B cell (primary cell): ENCODE results near the gene ZFYVE9. TPM values are rescaled to one million over a fixed set of nuclear protein-coding genes. Genes with fewer than 3 reads are reported as not detected.
A peak's percentile ranks its signal among the peaks of the same experiment; 100 is the strongest.

Experiments used
- ATAC-seq: fragments of 200-7000 bp; cut with Tn5 transposase; one replicate; pipeline ENCODE4 v1.10.0; 2021; ENCODE audit warnings: low read depth, mild to moderate bottlenecking, moderate number of reproducible peaks, moderate library complexity
- CTCF ChIA-PET: fragments of 350-600 bp; sonication (Branson Sonifier 250); formaldehyde crosslinking; loops from one replicate; lab custom pipeline; 2021; ENCODE audit warnings: antibody characterized with exemption, inconsistent platforms; lab: Charles Lee
- POLR2A ChIA-PET: fragments of 350-600 bp; sonication (Branson Sonifier 250); formaldehyde crosslinking; loops from one replicate; lab custom pipeline; 2021; ENCODE audit warnings: antibody characterized with exemption; lab: Charles Lee
- DNase-seq: peaks from one replicate; pipeline ENCODE4 v3.0.0; 2013
- H2AFZ ChIP-seq: 2 replicates; pipeline ENCODE4 v1.6.1; 2012; ENCODE audit warnings: mild to moderate bottlenecking, low read depth, low read length; ENCODE audit not compliant: insufficient read depth, poor library complexity, severe bottlenecking
- H3K27ac ChIP-seq, 2 donors: 1 replicate in 1 of 2; 2 replicates in 1 of 2; pipeline ENCODE4 v1.5.1; 2012 to 2013; ENCODE audit warnings: low read length in 2 of 2, mild to moderate bottlenecking in 2 of 2, moderate library complexity in 1 of 2
- H3K27me3 ChIP-seq, 4 experiments: fragments of 200-600 bp in 1 of 4; sonication (generic) in 1 of 4; replicated peaks in 1 of 4; 1 replicate in 2 of 4; 2 replicates in 2 of 4; pipeline versions ENCODE4 v1.6.1 to v1.7.0; 2013 to 2016; ENCODE audit warnings: low read length in 3 of 4, mild to moderate bottlenecking in 2 of 4, mixed read lengths in 1 of 4, moderate library complexity in 1 of 4; ENCODE audit not compliant: insufficient read depth in 4 of 4, control insufficient read depth in 3 of 4; ENCODE audit errors: control extremely low read depth in 1 of 4
- H3K36me3 ChIP-seq, 2 experiments: replicated peaks in 1 of 2; 1 replicate in 1 of 2; 2 replicates in 1 of 2; pipeline versions ENCODE4 v1.6.1 to v1.7.1; 2013; ENCODE audit warnings: low read length in 1 of 2; ENCODE audit not compliant: insufficient read depth in 2 of 2, control insufficient read depth in 1 of 2; ENCODE audit errors: control extremely low read depth in 1 of 2, extremely low read depth in 1 of 2
- H3K4me1 ChIP-seq, 2 donors: fragments of 200-600 bp in 1 of 2; sonication (generic) in 1 of 2; 1 replicate in 1 of 2; 2 replicates in 1 of 2; pipeline versions ENCODE4 v1.5.1 to v1.6.1; 2013 to 2017; ENCODE audit warnings: low read length in 2 of 2; ENCODE audit not compliant: control insufficient read depth in 2 of 2, insufficient read depth in 2 of 2
- H3K4me2 ChIP-seq: replicated peaks from 2 replicates; pipeline ENCODE3; 2012; ENCODE audit warnings: mild to moderate bottlenecking, low read depth, low read length; ENCODE audit not compliant: poor library complexity, severe bottlenecking
- H3K4me3 ChIP-seq, 5 experiments: fragments of 200-600 bp in 1 of 5; sonication (generic) in 1 of 5; 1 replicate in 3 of 5; 2 replicates in 2 of 5; pipeline versions ENCODE4 v1.5.1 to v1.7.0; 2011 to 2016; ENCODE audit warnings: low read length in 4 of 5, mild to moderate bottlenecking in 4 of 5, low read depth in 2 of 5, control low read depth in 1 of 5, moderate library complexity in 1 of 5; ENCODE audit not compliant: insufficient read depth in 1 of 5; ENCODE audit errors: control extremely low read depth in 1 of 5, extremely low read depth in 1 of 5
- H3K79me2 ChIP-seq: fragments of 200-600 bp; sonication (generic); one replicate; pipeline ENCODE4 v1.6.0; 2016; ENCODE audit warnings: low read length; ENCODE audit not compliant: control insufficient read depth, insufficient read depth
- H3K9ac ChIP-seq: fragments of 200-600 bp; sonication (generic); 2 replicates; pipeline ENCODE4 v1.6.1; 2017; ENCODE audit warnings: mild to moderate bottlenecking, low read length, moderate library complexity
- H3K9me3 ChIP-seq, 3 donors: one replicate each; pipeline versions ENCODE4 v1.6.1 to v1.7.1; 2013; ENCODE audit warnings: low read length in 2 of 3; ENCODE audit not compliant: control insufficient read depth in 2 of 3, insufficient read depth in 1 of 3; ENCODE audit errors: control extremely low read depth in 1 of 3
- H4K20me1 ChIP-seq: 2 replicates; pipeline ENCODE4 v1.6.0; 2012; ENCODE audit warnings: mild to moderate bottlenecking, low read length; ENCODE audit not compliant: insufficient read depth, control insufficient read depth, poor library complexity, severe bottlenecking
- H3K27ac Mint-ChIP-seq: one replicate; pipeline ENCODE4 v1.8.0; 2021; ENCODE audit warnings: mixed read lengths
- H3K27me3 Mint-ChIP-seq: one replicate; pipeline ENCODE4 v1.8.0; 2021; ENCODE audit warnings: mixed read lengths
- H3K4me1 Mint-ChIP-seq: one replicate; pipeline ENCODE4 v1.8.0; 2021; ENCODE audit warnings: mixed read lengths
- H3K4me3 Mint-ChIP-seq: one replicate; pipeline ENCODE4 v1.8.0; 2021; ENCODE audit warnings: mixed read lengths
- H3K9me3 Mint-ChIP-seq: one replicate; pipeline ENCODE4 v1.8.0; 2022; ENCODE audit warnings: mixed read lengths; ENCODE audit not compliant: insufficient read depth
- EZH2 ChIP-seq: IDR thresholded peaks from 2 replicates; pipeline ENCODE4 v1.6.1; 2012; ENCODE audit warnings: borderline replicate concordance, low read depth, mild to moderate bottlenecking, moderate library complexity, low read length; ENCODE audit not compliant: insufficient read depth, poor library complexity, severe bottlenecking
- WGBS: methylation state at CpG from one replicate; pipeline ENCODE4 v1.1.5; 2013; ENCODE audit warnings: missing lambda C conversion rate; ENCODE audit not compliant: insufficient coverage; 5-methylcytosine and 5-hydroxymethylcytosine counted together
- intact Hi-C: fragments of 100-400 bp; cut with micrococcal nuclease; formaldehyde crosslinking; loops from one replicate; pipeline ENCODE4 v1.10.0; 2022
- polyA plus RNA-seq: library from polyadenylated mRNA; depleted of rRNA; stranded (reverse); fragments of >200 nt; gene quantifications from 2 replicates; pipeline ENCODE4 v1.2.3, GENCODE V29; 2012
- total RNA-seq, 2 donors: library from RNA; stranded (reverse); fragments of 120-200 nt in 1 of 2; gene quantifications; 1 replicate in 1 of 2; 2 replicates in 1 of 2; pipeline versions ENCODE4 v1.2.3 to v1.2.4, GENCODE V29; 2013 to 2022
- TF ChIP-seq, protein P1 (sequence below): fragments of 200-600 bp; IDR thresholded peaks from one replicate; pipeline ENCODE4 v1.8.0; 2022; ENCODE audit warnings: antibody characterized with exemption, mild to moderate bottlenecking

The ZFYVE9 gene
- total and polyA plus RNA-seq, 2 donors (not counting 1 experiment from before 2014, with no cell fraction given), result 0.16 to 3.3 TPM

- ATAC-seq (no peak), DNase-seq (no peak)
- Histone ChIP-seq H3K9ac (no peak overlapping the region), H3K27ac (no peak overlapping the region), H3K27me3 (no peaks in the 10 kb centered on the region), H3K4me2 (no peak overlapping the region), H4K20me1 (no peaks in the 10 kb centered on the region), H3K36me3 (no peaks in the 10 kb centered on the region), H3K4me3 (no peak overlapping the region), H3K9me3 (no peaks in the 10 kb centered on the region), H2AFZ (no peak overlapping the region), H3K4me1 (no peaks in the 10 kb centered on the region), H3K79me2 (no peaks in the 10 kb centered on the region)
- ChIA-PET CTCF (interaction anchor here (0.7 to 1.4 kb wide), 2 partner anchors 9 to 256 kb away, joined by 3 read pairs; no protein-coding TSS in a partner anchor), POLR2A (no interaction called here)
- WGBS, result no CpG with 5 or more reads among the region's 1 CpG
- intact Hi-C loops, result no loop called here
- no peak overlapping the region for H3K4me3 Mint-ChIP-seq
- H3K4me1 Mint-ChIP-seq, result no peaks in the 10 kb centered on the region
- H3K27me3 Mint-ChIP-seq, result no peaks in the 10 kb centered on the region
- H3K27ac Mint-ChIP-seq, result no peak overlapping the region
- TF ChIP-seq, protein P1, sequence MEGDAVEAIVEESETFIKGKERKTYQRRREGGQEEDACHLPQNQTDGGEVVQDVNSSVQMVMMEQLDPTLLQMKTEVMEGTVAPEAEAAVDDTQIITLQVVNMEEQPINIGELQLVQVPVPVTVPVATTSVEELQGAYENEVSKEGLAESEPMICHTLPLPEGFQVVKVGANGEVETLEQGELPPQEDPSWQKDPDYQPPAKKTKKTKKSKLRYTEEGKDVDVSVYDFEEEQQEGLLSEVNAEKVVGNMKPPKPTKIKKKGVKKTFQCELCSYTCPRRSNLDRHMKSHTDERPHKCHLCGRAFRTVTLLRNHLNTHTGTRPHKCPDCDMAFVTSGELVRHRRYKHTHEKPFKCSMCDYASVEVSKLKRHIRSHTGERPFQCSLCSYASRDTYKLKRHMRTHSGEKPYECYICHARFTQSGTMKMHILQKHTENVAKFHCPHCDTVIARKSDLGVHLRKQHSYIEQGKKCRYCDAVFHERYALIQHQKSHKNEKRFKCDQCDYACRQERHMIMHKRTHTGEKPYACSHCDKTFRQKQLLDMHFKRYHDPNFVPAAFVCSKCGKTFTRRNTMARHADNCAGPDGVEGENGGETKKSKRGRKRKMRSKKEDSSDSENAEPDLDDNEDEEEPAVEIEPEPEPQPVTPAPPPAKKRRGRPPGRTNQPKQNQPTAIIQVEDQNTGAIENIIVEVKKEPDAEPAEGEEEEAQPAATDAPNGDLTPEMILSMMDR, result no peak
- no peak for TF ChIP-seq EZH2
- no peaks in the 10 kb centered on the region for H3K9me3 Mint-ChIP-seq
Measured at GRCh38 chr1:52294580-52294979, 152.7 kb downstream of the ZFYVE9 start.

GRCh38 chr1:52296345-52296744, 154.5 kb downstream of the ZFYVE9 start:
- no peaks in the 10 kb centered on the region for H4K20me1 ChIP-seq
- POLR2A ChIA-PET, result no interaction called here
- no peaks in the 10 kb centered on the region for H3K27me3 Mint-ChIP-seq
- no peak overlapping the region for H3K27ac Mint-ChIP-seq
- TF ChIP-seq, protein P1, result peak; percentile 65
- no peak for TF ChIP-seq EZH2
- no peak overlapping the region for H3K9ac ChIP-seq
- no peaks in the 10 kb centered on the region for H3K9me3 ChIP-seq
- H3K27me3 ChIP-seq, result no peaks in the 10 kb centered on the region
- no peaks in the 10 kb centered on the region for H3K4me1 ChIP-seq
- no peak overlapping the region for H3K4me3 Mint-ChIP-seq
- H3K79me2 ChIP-seq, result no peaks in the 10 kb centered on the region
- ATAC-seq (no peak), DNase-seq (peak; percentile 36)
- intact Hi-C loops, result loop anchor here (1.0 kb wide), 2 partner anchors 154 to 169 kb away; partner anchors contain the start of gene ZFYVE9
- H3K27ac ChIP-seq, result no peak overlapping the region
- no peak overlapping the region for H3K4me2 ChIP-seq
- H3K4me1 Mint-ChIP-seq, result no peaks in the 10 kb centered on the region
- CTCF ChIA-PET, result interaction anchor here (0.7 to 2.7 kb wide), 6 partner anchors 154 to 400 kb away, joined by 3 to 16 read pairs (median 5); partner anchors contain the start of gene ZFYVE9
- no peaks in the 10 kb centered on the region for H3K36me3 ChIP-seq
- no peaks in the 10 kb centered on the region for H3K9me3 Mint-ChIP-seq
- no peak overlapping the region for H2AFZ ChIP-seq
- H3K4me3 ChIP-seq, result no peak overlapping the region
- 38% methylated on average over 1 of the region's 2 CpGs for WGBS
